ENCODE results near the gene FAM210A.

The FAM210A gene

DNA sequence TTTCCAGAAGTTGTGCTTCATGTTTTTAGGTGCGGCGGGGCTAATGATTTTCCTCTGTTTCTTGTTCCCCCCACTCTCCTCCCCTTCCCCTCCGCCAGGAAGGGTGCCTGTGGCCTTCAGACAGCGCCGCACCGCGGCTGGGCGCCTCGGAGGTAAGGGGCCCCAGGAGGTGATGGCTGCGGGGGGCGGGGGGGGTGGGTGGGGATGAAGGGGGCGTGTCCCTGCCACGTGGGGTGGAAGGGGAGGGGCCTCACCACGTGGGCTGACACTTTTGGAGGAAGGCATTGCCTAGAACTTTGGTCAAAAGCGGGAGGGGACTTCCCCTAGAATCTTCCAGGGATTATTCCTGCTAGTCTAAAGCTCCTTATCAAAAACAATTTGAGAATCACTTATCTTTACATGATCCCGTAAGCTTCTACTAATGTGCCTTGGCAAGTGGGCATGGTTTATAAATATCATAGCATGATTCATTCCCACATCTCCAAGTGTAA is 83.1 kb downstream of the FAM210A start:
- DNase-seq: no peak

DNA sequence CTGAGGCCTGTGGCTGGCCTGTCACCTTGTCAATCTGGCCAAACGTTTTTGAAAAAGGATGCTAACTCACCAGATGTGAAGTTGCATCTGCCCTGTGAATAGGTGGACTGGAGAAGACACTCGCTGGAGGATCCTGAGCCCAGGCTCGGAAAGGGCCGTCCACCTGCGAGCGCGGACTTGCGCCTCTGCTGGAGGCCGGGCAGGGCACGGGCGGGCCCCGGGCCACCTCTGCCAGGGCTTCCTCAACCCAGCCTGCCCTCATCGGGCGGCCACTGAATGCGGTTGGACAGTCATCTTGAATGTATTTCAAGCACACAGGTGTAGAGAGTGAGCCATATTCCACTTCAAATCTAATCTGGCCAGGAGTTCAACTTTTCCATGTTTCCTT is 83.9 kb downstream of the FAM210A start:
- no peak for DNase-seq

DNA sequence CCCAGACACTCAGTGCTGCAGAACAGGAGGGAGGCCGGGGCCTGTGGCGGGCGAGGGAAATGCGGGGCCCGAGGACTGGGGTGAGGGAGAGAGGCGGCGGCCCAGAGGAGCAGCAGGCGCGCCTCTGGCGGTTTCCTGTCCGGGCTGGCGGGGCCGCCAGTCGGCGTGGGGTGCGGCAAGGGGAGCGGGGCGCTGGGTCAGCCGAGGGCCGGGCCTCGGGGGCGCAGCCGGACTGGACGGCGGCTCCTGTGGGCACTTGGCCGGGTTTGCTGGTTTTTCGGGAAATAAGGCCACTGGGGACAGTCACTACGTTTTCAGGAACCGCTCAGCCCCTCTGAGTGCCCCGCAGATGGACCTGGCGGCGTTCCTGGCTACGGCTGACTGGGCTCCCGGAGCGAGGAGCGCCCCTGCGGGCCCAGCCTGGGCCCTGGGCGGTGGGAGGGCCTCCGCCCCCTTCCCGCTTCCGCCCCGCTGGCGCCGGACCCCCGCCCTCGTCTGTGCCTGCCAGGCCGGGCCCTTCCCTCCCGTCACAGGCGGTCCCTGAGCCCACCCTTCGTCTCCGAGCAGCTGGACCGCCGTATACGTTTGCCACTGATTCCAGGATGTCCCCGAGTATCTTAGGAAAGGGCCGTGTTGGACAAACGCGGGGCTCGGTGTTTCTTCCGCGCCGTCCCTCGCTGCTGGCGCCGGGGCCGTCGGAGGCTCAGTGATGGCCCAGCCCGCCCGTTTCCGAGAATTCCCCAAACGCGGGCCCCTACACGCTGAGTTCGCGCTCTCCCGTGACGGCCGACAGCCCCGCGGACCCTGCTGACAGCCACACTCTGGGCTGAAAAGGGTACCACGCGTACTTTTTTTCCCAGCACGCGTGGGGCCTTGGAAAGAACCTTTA is 84.6 kb downstream of the FAM210A start:
- no peak for DNase-seq

DNA sequence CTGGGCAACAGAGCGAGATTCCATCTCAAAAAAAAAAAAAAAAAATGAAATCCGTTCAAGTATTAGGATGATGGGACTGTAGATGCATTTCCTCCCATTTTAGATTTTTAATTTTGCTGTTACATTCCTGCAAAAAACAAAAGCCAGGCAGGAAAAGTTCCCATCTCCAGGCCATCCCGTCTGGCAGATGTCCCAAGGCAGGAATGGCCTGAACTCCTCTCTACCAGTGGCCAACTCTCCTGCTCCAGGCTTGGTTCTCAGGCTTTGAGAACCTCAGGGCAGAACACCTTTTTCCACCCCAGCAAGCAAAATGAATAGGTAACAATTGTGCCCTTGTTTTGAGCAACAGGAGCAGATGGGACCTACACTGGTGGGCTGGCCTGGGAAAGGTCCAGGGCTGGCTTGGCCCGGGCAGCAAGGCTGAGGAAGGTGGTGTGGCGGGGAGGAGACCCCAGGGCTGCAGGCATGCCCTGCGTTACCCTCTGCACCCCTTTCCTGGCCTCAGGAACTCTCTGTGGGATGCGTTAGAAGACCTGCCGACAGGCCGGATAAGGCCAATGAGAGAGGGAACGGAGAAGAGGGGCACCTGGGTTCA is 86.0 kb downstream of the FAM210A start:
- no peak for DNase-seq

DNA sequence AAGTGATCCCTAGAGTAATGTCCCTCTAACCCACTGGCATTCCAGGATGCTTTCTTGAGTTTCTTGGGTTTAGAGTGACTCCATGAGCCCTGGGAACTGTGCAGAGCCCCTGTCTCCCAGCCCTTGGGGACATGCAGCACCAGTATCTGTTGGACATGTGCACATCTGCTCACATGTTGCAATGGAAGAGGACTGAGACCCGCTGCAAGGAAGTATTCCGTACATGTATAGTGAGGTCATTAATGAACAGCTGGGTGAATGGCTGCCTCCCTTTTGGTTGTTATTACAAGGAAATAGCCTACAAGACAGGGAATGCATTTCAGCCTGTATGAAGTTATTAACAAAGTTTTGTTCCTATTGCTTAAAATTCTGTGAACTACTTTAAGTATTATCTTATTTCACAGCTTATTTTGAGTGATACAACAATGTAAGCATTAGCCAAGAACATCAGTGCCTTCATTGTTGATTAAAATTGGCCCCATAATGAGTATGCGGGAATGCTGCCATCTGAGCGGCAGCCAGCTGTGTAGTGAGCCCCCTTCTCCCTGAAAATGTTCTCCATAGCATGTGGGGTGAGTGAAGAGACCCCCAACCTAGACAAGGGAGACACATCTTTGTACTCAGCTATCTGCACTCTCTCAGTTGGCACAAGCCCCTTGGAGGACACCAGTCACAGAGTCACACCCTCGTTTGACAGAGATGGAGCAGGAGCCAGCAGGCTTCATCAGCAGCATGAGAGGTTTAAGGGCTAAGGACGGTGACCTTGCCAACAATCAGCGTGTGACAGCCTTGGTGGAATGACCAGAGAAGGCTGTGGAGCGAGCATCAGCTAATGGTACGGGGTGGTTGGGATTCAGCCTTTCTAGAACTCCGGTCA is 87.4 kb downstream of the FAM210A start:
- no peak for DNase-seq

DNA sequence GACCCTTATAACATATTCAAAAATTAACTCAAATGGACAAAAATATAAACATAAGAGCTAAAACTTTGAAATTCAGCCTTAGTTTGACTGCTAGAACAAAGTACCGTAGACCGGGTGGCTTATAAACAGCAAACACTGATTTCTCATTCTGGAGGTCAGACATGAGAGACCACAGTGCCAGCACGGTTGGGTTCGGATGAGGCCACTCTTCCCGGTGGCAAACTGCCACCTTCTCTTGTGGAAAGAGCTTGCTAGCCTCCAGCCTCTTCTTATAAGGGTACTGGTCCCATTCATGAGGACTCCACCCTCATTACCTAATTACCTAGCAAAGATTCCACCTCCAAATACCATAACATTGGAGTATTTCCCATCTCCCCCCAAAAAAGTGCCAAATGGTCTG is 91.3 kb downstream of the FAM210A start:
- DNase-seq: no peak

DNA sequence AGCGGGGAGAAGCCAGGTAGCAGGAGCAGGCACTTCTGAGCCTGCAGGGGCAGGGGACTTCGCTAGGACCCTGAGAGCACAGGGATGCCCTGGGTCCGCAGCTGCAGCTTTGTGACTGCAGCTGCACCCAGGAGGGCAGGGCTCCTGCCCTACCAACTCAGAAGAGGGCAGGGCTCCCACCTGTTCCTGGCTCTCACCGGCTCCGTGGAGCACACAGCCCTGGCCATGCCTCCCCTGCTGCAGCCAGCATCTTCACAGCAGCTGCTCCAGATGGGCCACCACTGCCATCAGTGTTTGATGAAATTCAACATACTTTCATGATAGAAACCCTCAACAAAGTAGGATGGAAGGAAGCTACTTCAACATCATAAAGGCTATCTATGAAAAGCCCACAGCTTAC is 92.7 kb downstream of the FAM210A start:
- no peak for DNase-seq

DNA sequence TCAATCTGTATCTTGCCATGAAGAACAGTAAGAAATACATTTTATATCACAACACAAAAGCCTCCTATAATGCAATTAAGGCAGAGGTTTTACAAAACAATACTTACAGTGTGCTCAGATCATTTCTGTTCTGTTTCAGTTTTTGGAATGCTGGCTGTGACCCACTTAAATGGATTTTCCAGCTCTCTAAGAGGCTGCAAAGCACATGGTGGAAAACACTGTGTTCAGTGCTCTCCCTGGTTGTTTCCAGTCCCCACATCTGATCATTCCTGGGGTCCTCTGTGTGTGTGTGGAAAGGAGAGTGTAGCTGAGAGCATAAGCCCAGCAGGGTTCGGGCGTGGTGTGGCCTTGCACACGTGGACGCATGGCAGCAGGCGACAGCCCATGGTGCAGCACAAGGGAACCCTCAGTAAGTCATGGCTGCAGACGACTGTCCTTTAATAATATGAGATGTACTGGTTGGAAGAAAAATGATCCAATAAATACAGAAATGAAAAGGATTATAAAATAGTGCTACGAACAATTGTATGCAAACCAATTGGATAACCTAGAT is 95.6 kb downstream of the FAM210A start:
- no peak for DNase-seq

DNA sequence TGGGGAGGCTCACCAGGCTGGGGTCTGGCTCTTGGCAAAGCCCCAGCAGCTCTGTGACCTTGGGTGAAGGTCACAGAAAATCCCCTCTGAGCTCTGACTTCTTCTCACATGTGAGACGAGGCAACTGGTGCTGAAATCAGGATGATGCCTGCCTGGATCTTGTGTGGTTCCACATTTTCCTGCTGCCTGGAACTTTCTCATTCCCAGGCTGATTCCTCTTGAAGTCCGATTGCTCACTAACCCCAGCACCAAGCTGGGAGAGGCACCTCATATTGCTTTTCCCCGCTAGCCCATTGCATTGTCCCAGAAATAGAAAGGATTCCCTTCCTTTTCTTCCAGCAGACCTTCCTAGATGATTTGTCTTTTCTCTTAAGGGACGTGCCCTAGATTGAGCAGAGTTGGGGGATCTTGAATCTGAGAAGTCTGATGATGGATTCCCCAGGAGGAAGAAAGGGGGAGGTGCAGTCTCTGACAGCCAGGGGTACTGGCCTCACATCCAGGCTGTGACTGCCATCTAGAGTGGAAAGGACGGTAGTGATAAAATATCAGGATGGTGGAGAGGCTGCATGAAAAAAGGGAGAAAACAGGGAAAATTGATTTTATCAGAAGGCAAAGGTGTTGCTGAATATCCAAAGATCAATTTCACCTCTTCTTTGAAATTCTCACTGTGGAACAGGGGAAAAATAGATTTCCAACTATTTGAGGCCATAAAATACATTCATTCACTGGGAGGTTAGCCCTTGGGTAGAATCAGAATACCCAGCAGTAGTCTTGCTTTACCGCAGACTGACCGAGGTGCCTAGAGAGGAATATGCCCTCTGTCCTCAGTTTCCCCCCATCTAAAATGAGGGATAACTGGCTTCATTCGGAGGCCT is 96.3 kb downstream of the FAM210A start:
- DNase-seq: peak; percentile 8 to 57 (median 36)

DNA sequence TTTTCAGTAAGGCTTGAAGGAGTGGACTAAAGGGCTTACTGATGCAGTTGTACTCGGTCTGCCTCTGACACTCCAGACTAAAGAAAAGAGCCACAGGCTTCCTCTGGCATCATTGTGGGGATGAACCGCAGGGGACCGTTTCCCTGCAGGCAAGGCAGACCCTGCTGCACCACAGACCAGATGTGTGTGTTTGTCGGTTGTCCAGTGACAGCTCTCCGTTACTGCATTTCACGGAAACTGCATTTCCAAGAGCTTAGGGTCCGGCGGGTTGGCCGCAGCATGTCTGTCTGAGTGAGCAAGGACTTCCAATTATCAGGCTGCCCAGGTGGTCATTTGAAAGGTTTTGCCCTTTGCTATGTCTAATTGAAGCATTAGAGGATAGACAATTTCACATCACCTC is 98.1 kb downstream of the FAM210A start:
- DNase-seq: no peak

DNA sequence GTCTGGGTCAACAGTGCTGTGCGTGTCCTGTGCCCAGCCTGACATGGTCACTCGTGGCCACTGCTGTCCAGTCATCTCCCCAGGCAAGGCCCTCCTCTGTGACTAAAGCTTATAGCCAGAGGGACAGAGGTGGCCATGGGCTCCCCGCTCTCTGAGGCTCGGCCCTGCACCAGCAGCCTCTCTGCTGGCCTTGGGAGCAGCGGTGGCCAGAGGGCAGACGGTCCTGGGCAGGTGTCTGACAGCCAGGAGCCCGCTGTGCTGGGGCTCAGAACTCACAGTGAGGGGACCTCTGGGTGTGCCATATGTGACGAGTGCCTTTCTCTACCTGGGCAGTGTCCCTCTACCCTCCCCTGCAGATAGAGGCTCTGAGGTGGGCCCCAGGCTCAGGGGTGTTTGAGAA is 98.7 kb downstream of the FAM210A start:
- DNase-seq: no peak

DNA sequence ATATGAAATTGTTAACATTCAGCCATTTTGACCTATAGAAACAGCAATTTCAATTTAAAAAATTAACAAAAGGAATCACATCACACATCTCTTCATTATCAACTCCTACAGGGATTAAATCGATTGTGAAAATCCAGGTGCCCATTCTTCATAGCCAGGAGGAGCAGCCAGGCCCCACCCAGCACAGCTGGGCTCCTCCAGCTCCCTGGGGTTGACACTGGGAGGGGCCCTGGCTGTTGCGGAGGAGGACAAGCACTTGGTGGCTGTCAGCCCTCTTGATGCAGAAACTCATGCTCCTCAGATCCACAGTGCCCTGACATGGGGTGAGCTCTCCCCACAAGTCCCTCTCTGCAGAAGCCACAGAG is 99.8 kb downstream of the FAM210A start:
- no peak for DNase-seq

DNA sequence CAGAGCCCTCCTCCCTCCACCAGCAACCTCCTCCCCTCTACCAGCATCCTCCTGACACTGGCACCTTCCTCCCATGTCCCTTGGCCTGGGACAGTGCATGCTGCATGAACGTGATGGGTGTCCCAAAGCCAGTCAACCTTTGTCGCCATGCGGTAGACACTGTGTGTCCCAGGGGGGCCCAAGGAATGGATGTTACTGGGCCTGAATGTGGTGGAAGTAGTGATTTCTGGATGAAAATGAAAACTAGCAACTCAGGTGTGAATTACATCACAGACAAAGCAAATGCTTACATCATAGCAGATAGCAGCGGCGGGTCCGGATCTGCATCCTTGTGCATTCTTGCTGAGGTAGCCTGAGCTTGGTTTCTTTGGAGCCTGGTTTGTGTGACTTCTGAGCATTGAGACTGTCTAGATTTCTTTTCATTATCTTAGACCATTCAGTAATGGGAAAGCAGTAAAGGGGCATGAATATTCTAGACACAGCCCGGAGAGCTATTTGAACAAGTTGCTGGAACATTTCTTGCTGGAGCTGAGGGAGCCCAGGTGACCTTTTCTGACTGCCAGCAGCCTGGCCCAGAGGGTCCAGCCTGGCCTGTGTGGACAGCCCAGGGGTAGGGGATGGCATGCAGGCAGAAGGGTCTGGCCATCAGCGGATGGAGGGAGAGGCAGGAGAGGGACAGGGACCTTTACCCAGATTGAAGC is 100.4 kb downstream of the FAM210A start:
- no peak for DNase-seq

DNA sequence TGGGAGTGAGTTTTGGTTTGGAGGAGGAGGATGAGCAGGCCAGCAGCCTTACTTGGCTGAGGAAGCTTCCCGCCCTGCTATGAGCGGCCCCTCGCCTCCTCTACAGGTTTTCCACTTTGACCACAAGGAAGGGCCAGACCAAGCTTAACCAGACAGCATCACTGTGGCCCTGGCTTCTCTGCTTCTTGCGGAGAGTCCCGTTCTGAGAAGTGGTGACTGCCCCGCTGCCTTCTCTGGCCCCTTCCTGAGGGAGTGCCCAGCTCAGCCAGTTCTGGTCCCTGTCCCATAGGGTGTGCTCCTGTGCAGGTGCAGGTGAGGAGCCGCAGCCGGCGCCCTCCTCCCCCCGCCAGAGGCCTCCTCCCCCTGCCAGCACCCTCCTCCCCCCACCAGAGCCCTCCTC is 101.0 kb downstream of the FAM210A start:
- no peak for DNase-seq

DNA sequence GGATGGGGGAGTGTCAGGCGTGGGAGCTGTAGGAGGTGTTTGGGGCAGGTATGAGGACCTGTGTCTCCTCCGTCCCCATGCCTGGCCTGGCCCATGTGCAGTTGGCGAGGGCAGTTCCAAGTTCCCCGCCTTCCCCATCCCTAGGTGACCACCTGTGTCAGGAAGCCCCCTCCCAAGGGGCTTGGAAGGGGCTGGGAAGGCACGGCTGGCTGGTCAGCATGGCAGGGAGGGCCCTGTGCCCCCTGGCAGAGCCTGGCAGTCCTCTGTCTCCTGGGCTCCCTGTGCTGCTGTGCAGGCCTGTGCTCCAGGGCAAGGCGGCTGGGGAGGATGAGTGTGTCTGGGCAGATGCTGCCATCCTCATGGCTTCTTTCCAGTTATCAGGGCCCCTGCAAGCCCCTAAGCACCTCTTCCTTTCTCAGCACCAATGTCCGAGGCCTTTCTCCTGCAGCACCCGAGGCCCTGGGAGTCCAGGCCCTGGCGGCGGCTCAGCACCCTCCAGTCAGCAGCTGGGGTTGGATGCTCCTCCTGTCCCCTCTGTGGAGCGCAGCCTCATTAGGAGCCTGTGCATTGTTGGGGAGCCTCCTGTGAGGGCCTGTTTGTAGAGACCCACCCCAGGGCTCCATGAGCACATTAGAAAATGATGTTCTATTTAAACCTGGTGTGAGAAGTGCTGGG is 101.7 kb downstream of the FAM210A start:
- no peak for DNase-seq

DNA sequence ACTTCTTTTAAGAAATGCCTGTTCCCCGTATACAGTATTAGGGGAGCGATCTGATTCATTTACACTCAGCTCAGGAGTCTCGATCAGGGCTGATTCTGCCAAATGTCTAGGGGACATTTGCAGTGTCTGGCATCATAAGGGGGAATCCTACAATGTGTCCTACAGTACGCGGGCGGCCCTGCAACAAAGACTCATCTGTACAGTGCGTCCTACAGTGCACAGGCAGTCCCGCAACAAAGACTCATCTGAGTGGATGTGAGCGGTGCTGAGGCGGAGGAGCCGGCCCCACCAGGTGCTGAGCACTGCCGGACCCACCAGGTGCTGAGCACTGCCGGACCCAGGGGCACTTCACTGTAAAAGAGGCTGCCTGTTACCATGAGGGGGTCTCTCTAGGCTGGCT is 102.5 kb downstream of the FAM210A start:
- no peak for DNase-seq

DNA sequence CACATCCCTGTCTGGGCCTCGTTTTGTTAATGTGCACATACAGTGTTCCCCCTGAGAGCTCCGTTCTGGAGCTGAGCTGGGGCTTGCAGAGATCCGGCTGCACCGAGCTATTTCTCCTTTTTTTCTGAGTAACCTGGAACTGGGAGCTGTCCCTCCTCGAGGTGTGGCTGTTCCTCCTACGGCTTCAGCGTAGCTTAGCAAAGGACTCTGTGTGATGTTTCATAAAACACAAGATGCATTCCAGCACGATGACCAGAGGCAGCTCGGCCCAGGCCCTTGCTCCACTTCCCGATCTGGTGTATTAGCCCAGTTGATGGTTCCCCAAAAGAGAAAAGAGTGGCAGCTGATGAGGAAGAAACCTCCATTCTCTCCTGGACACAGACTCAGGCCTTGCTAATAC is 103.0 kb downstream of the FAM210A start:
- no peak for DNase-seq

DNA sequence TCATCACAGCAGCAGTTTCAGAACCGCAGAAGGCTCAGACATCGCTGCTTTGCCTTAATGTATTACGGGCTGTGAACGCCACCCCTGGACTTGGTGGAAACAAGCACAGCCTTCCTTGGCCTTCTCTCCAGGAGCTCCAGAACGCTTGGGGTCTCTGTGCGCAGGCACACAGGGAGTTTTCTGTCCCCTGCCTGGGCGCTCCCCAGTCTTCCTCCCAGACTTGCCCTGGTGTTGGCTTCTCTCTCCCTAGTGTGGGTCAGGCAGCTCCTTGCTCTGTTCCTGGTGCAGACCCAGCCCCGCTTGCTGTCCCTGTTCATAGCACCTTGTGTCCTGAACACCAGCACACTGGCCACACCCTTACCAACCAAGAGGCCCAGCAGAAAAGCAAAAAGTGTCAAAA is 103.6 kb downstream of the FAM210A start:
- no peak for DNase-seq

DNA sequence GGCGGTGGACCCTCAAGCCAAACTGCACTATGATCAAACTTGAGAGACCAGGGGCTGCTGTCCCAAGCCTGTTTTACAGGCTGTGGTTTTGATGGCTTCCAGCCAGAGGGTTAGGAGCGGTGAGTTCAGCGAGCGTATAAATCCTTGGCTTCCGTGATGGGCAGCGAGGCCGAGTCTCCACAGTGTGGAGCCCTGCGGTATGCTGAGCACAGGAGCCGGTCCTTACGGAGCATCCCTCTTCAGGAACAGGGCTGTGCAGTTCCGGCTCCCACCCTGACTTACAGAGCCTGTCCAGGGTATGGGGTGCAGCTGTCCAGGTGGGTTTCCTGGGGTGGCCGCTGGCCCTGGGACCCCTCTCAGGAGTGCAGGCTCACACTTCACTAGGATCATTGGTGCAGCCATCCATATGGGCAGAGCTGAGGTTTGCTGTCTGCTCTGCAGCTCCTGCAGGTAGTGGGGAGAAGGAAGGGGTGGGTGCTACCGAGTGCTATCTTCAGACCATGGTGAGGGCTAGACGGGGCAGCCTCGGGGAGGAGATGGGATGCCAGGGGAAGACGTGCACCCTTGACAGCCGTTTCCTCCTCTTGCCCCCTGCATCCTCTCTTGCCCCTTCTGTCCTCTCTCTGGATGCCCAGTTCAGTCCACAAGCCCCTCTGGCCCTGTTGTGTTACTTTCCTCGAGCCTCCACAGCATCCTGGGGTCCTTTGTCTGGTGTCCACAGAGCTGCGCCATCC is 104.3 kb downstream of the FAM210A start:
- no peak for DNase-seq

DNA sequence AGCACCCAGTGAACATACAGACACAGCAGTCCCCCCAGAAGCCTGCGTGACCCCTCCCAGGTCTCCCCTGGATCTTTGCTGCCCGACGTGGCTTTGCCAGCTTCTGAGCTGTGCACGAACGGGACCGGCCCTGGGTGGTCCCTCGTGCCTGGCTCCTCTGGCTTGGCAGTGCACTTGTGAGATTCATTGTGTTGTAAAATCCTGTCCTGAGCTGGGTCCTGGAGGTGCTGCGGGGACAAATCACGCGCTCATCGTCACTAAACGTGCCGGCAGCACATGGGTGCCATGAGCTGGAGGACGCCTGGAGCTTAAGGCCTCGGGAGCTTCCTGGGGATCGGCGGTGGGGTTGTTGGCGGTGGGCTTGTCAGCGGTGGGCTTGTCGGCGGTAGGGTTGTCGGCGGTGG is 104.9 kb downstream of the FAM210A start:
- no peak for DNase-seq

Data from stimulated activated naive CD4-positive, alpha-beta T cell (primary cell).